Endothelial cell of umbilical vein (primary cell): ENCODE measurements around the gene LIPH. TPM values are rescaled to one million over a fixed set of nuclear protein-coding genes. Genes with fewer than 3 reads are reported as not detected.

Source experiments
- BruUV-seq: library from RNA; stranded (reverse); fragments of 400-500 nt; replicated peaks from 2 replicates; lab custom pipeline; 2021; lab: Mats Ljungman, UMichigan
- CTCF ChIA-PET: fragments of 300-600, 350-600 bp; sonication (Branson Sonifier 250); formaldehyde crosslinking; loops from one replicate; lab custom pipeline; 2021; ENCODE audit warnings: antibody characterized with exemption, inconsistent platforms; lab: Charles Lee
- POLR2A ChIA-PET: fragments of 300-600, 350-600 bp; sonication (Branson Sonifier 250); formaldehyde crosslinking; loops from one replicate; lab custom pipeline; 2021; ENCODE audit warnings: antibody characterized with exemption, inconsistent platforms; lab: Charles Lee
- DNase-seq: peaks from one replicate; pipeline ENCODE4 v3.0.0-alpha.2; 2011; ENCODE audit warnings: low read depth, low spot score
- FAIRE-seq: peaks from 2 replicates; lab custom pipeline; 2011; peaks lifted over from hg19 to GRCh38; lab: Jason Lieb, UNC
- H2AFZ ChIP-seq: 2 replicates; pipeline ENCODE4 v1.6.0; 2012; ENCODE audit warnings: low read depth, low read length, control low read depth, inconsistent platforms
- H3K27ac ChIP-seq: 2 replicates; pipeline ENCODE4 v1.5.1; 2011; ENCODE audit warnings: low read depth, mild to moderate bottlenecking, control low read depth, low read length, moderate library complexity; ENCODE audit not compliant: insufficient read depth
- H3K27me3 ChIP-seq, 2 experiments: 2 replicates each; pipeline versions ENCODE4 v1.6.0 to v1.6.1; 2011; ENCODE audit warnings: low read length in 2 of 2, mixed read lengths in 1 of 2; ENCODE audit not compliant: control insufficient read depth in 2 of 2, insufficient read depth in 2 of 2
- H3K36me3 ChIP-seq, 2 experiments: 2 replicates in 1 of 2; 3 replicates in 1 of 2; pipeline ENCODE4 v1.5.1; 2011; ENCODE audit warnings: low read length in 2 of 2, mild to moderate bottlenecking in 1 of 2, moderate library complexity in 1 of 2; ENCODE audit not compliant: control insufficient read depth in 2 of 2, insufficient read depth in 2 of 2; ENCODE audit errors: extremely low read depth in 1 of 2
- H3K4me1 ChIP-seq: 3 replicates; pipeline ENCODE4 v1.5.1; 2011; ENCODE audit warnings: mild to moderate bottlenecking, low read length; ENCODE audit not compliant: control insufficient read depth, insufficient read depth; ENCODE audit errors: extremely low read depth
- H3K4me2 ChIP-seq: 2 replicates; pipeline ENCODE4 v1.6.1; 2011; ENCODE audit warnings: low read length, control low read depth, mixed read lengths; ENCODE audit not compliant: insufficient read depth
- H3K4me3 ChIP-seq, 3 experiments: fragments of 200-600 bp in 1 of 3; sonication (generic), shearing (Covaris generic) in 1 of 3; replicated peaks in 1 of 3; 2 replicates each; pipeline ENCODE4 v1.5.1; 2011 to 2016; ENCODE audit warnings: control low read depth in 3 of 3, low read length in 3 of 3, mild to moderate bottlenecking in 2 of 3, inconsistent platforms in 1 of 3, low read depth in 1 of 3, moderate library complexity in 1 of 3; ENCODE audit not compliant: insufficient read depth in 1 of 3
- H3K79me2 ChIP-seq: 2 replicates; pipeline ENCODE4 v1.6.0; 2012; ENCODE audit warnings: low read length, inconsistent platforms; ENCODE audit not compliant: control insufficient read depth, insufficient read depth
- H3K9ac ChIP-seq: replicated peaks from 2 replicates; pipeline ENCODE3; 2011; ENCODE audit warnings: low read length, control low read depth; ENCODE audit not compliant: insufficient read depth; ENCODE audit errors: extremely low read depth
- H3K9me1 ChIP-seq: replicated peaks from 3 replicates; pipeline ENCODE4 v1.6.0; 2011; ENCODE audit warnings: mild to moderate bottlenecking, low read length; ENCODE audit not compliant: control insufficient read depth, insufficient read depth; ENCODE audit errors: extremely low read depth
- H3K9me3 ChIP-seq: replicated peaks from 2 replicates; pipeline ENCODE4 v1.5.1; 2012; ENCODE audit warnings: low read length, inconsistent platforms; ENCODE audit not compliant: control insufficient read depth, insufficient read depth
- H4K20me1 ChIP-seq: replicated peaks from 2 replicates; pipeline ENCODE3; 2011; ENCODE audit warnings: mild to moderate bottlenecking, low read length; ENCODE audit not compliant: control insufficient read depth, insufficient read depth; ENCODE audit errors: extremely low read depth
- CTCF ChIP-seq, 2 donors: IDR thresholded peaks; 1 replicate in 1 of 2; 2 replicates in 1 of 2; pipeline ENCODE4 v1.5.1; 2011; ENCODE audit warnings: low read length in 2 of 2, mild to moderate bottlenecking in 2 of 2, moderate library complexity in 2 of 2, control low read depth in 1 of 2, inconsistent platforms in 1 of 2, low read depth in 1 of 2; ENCODE audit not compliant: insufficient read depth in 1 of 2; ENCODE audit errors: extremely low read depth in 1 of 2
- EZH2 ChIP-seq: IDR thresholded peaks from 2 replicates; pipeline ENCODE4 v1.6.1; 2012; ENCODE audit warnings: borderline replicate concordance, low read depth, mild to moderate bottlenecking, moderate library complexity, low read length, inconsistent platforms; ENCODE audit not compliant: severe bottlenecking
- FOS ChIP-seq: IDR thresholded peaks from 2 replicates; pipeline ENCODE4 v1.6.1; 2011; ENCODE audit warnings: mild to moderate bottlenecking, low read length, moderate library complexity, borderline replicate concordance; ENCODE audit not compliant: insufficient read depth
- GATA2 ChIP-seq: IDR thresholded peaks from 2 replicates; pipeline ENCODE4 v1.7.0; 2011; ENCODE audit warnings: low read depth, mild to moderate bottlenecking, moderate library complexity, mixed read lengths, low read length; ENCODE audit not compliant: insufficient read length, insufficient read depth
- JUN ChIP-seq: IDR thresholded peaks from 2 replicates; pipeline ENCODE4 v1.6.1; 2011; ENCODE audit warnings: borderline replicate concordance, low read depth; ENCODE audit not compliant: insufficient read length, insufficient read depth
- MYC ChIP-seq: IDR thresholded peaks from one replicate; pipeline ENCODE4 v1.6.1; 2011; ENCODE audit warnings: mild to moderate bottlenecking, low read depth, low read length
- POLR2A ChIP-seq: IDR thresholded peaks from 2 replicates; pipeline ENCODE4 v1.6.1; 2012; ENCODE audit warnings: low read depth, mild to moderate bottlenecking, control low read depth, low read length
- POLR2AphosphoS5 ChIP-seq: IDR thresholded peaks from 2 replicates; pipeline ENCODE4 v1.6.1; 2012; ENCODE audit warnings: low read depth, mild to moderate bottlenecking, control low read depth, low read length, moderate library complexity; ENCODE audit not compliant: insufficient read depth
- dilution Hi-C: fragments of 300-500 bp; cut with MboI; formaldehyde crosslinking; loops from one replicate; pipeline ENCODE4 v1.15.0; 2019; ENCODE audit warnings: low sequenced_read_pairs; ENCODE audit not compliant: extremely low pct_ligation_motif_present
- intact Hi-C: fragments of 100-400 bp; cut with micrococcal nuclease; formaldehyde crosslinking; loops from one replicate; pipeline ENCODE4 v1.10.0; 2022
- polyA plus RNA-seq, 4 experiments: library from polyadenylated mRNA; depleted of rRNA in 3 of 4; stranded (reverse) in 3 of 4; unstranded in 1 of 4; fragments of >200 nt; gene quantifications; 2 replicates each; pipeline versions ENCODE4 v1.2.1 to v1.2.3, GENCODE V29; 2011 to 2012; ENCODE audit warnings: missing spikeins in 1 of 4
- total RNA-seq: library from RNA; stranded (reverse); gene quantifications from 2 replicates; pipeline ENCODE4 v1.2.3, GENCODE V29; 2021
- TF ChIP-seq, protein P1 (sequence below): IDR thresholded peaks from 2 replicates; pipeline ENCODE4 v1.6.1; 2011; ENCODE audit not compliant: insufficient read depth, insufficient read length

Gene LIPH
- total and polyA plus RNA-seq, 2 donors (not counting 3 experiments of a cell fraction or from before 2014, with no cell fraction given) = not detected

DNA sequence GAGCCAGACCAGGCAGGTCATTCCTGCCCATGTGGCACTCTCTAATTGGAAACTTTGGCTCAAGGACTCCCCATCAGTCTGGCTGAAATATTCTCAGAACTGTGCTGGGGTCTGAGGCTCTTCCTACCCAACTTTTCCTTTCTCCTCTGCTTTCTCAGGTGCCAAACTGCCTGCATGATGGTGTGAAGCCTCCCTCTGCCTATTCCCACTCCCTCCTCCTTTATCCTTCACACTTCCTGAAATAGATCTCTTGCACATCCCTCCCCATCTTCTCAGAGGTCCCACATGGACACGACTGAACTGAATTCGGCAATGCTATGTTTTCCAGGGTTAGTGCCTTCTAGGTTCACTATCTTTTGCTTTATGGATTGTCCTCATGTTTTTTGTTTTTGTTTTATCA is 12.5 kb downstream of the LIPH start:
- dilution Hi-C loops (no loop called here), intact Hi-C loops (no loop called here)
- TF ChIP-seq, protein P1, sequence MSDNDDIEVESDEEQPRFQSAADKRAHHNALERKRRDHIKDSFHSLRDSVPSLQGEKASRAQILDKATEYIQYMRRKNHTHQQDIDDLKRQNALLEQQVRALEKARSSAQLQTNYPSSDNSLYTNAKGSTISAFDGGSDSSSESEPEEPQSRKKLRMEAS = no peak
- TF ChIP-seq CTCF (IDR thresholded peaks at IDR 0.05; ENCODE audit: extremely low read depth in 1 of 2, insufficient read depth in 1 of 2, low read depth in 1 of 2, low read length in 2 of 2) (no peak), MYC (no peak), EZH2 (no peak), GATA2 (no peak), JUN (no peak), POLR2A (no peak), FOS (no peak), POLR2AphosphoS5 (no peak)
- ChIA-PET POLR2A (no interaction called here), CTCF (interaction anchor here (1.0 kb wide), 1 partner anchor 19 kb away, joined by 4 read pairs; no protein-coding TSS in a partner anchor)
- H4K20me1 ChIP-seq = no peaks in the 10 kb centered on the region
- H3K9me3 ChIP-seq = no peaks in the 10 kb centered on the region
- FAIRE-seq (no peak), DNase-seq (no peak)
- H2AFZ ChIP-seq = no peak overlapping the region
- no peaks in the 10 kb centered on the region for H3K27me3 ChIP-seq
- no peaks in the 10 kb centered on the region for H3K9me1 ChIP-seq
- no TSS peak for BruUV-seq
- no peak overlapping the region for H3K27ac ChIP-seq
- no peak overlapping the region for H3K4me3 ChIP-seq
- H3K4me1 ChIP-seq = peaks cover 4% of the 10 kb centered on the region
- H3K9ac ChIP-seq = no peak overlapping the region
- H3K79me2 ChIP-seq = no peaks in the 10 kb centered on the region
- H3K4me2 ChIP-seq = no peak overlapping the region
- H3K36me3 ChIP-seq = no peaks in the 10 kb centered on the region
